Measurements from ENCODE around the gene MYORG. TPM values are rescaled to one million over a fixed set of nuclear protein-coding genes. Genes with fewer than 3 reads are reported as not detected.

The MYORG gene
- total RNA-seq, 1 donor from 2014 or later: 1.3 TPM

- Mint-ChIP-seq H3K4me3 (ENCODE audit: unreplicated experiment) (no peak overlapping the region), H3K36me3 (ENCODE audit: unreplicated experiment) (peaks cover 14% of the 10 kb centered on the region), H3K9me3 (ENCODE audit: unreplicated experiment) (no peaks in the 10 kb centered on the region), H3K27me3 (ENCODE audit: unreplicated experiment) (no peaks in the 10 kb centered on the region), H3K27ac (ENCODE audit: unreplicated experiment) (no peak overlapping the region), H3K4me1 (ENCODE audit: unreplicated experiment) (no peaks in the 10 kb centered on the region)
- TF ChIP-seq CTCF (IDR thresholded peaks at IDR 0.05): peak; percentile 96
- peak; percentile 91 for DNase-seq (ENCODE audit: extremely low spot score, unreplicated experiment)
Measured at GRCh38 chr9:34403554-34404380, 27.1 kb upstream of the MYORG start.

- H3K27me3 Mint-ChIP-seq (ENCODE audit: unreplicated experiment): no peaks in the 10 kb centered on the region
- no peak overlapping the region for H3K27ac Mint-ChIP-seq (ENCODE audit: unreplicated experiment)
- H3K9me3 Mint-ChIP-seq (ENCODE audit: unreplicated experiment): no peaks in the 10 kb centered on the region
- TF ChIP-seq CTCF (IDR thresholded peaks at IDR 0.05): no peak
- DNase-seq (ENCODE audit: extremely low spot score, unreplicated experiment): no peak
- H3K4me3 Mint-ChIP-seq (ENCODE audit: unreplicated experiment): no peak overlapping the region
- peaks cover 18% of the 10 kb centered on the region for H3K36me3 Mint-ChIP-seq (ENCODE audit: unreplicated experiment)
- H3K4me1 Mint-ChIP-seq (ENCODE audit: unreplicated experiment): no peaks in the 10 kb centered on the region
Measured at GRCh38 chr9:34400686-34401602, 24.2 kb upstream of the MYORG start.

- Mint-ChIP-seq H3K4me1 (ENCODE audit: unreplicated experiment) (no peaks in the 10 kb centered on the region), H3K36me3 (ENCODE audit: unreplicated experiment) (peaks cover 18% of the 10 kb centered on the region), H3K9me3 (ENCODE audit: unreplicated experiment) (no peaks in the 10 kb centered on the region), H3K27ac (ENCODE audit: unreplicated experiment) (no peak overlapping the region), H3K27me3 (ENCODE audit: unreplicated experiment) (no peaks in the 10 kb centered on the region), H3K4me3 (ENCODE audit: unreplicated experiment) (no peak overlapping the region)
- no peak for TF ChIP-seq CTCF (IDR thresholded peaks at IDR 0.05)
- no peak for DNase-seq (ENCODE audit: extremely low spot score, unreplicated experiment)
Measured at GRCh38 chr9:34400275-34400674, 23.6 kb upstream of the MYORG start.

- no peak for TF ChIP-seq CTCF (IDR thresholded peaks at IDR 0.05)
- no peaks in the 10 kb centered on the region for H3K27me3 Mint-ChIP-seq (ENCODE audit: unreplicated experiment)
Measured at GRCh38 chr9:34399729-34400128, 23.0 kb upstream of the MYORG start.

GRCh38 chr9:34398875-34399274, 22.2 kb upstream of the MYORG start:
- no peaks in the 10 kb centered on the region for H3K4me1 Mint-ChIP-seq (ENCODE audit: unreplicated experiment)
- TF ChIP-seq CTCF (IDR thresholded peaks at IDR 0.05): no peak
- peaks cover 14% of the 10 kb centered on the region for H3K36me3 Mint-ChIP-seq (ENCODE audit: unreplicated experiment)
- H3K27ac Mint-ChIP-seq (ENCODE audit: unreplicated experiment): no peak overlapping the region
- H3K27me3 Mint-ChIP-seq (ENCODE audit: unreplicated experiment): no peaks in the 10 kb centered on the region
- no peak for DNase-seq (ENCODE audit: extremely low spot score, unreplicated experiment)
- no peaks in the 10 kb centered on the region for H3K9me3 Mint-ChIP-seq (ENCODE audit: unreplicated experiment)
- no peak overlapping the region for H3K4me3 Mint-ChIP-seq (ENCODE audit: unreplicated experiment)

More at GRCh38 chr9:34399729-34400128, 23.0 kb upstream of the MYORG start:
- Mint-ChIP-seq H3K9me3 (ENCODE audit: unreplicated experiment) (no peaks in the 10 kb centered on the region), H3K36me3 (ENCODE audit: unreplicated experiment) (peaks cover 15% of the 10 kb centered on the region), H3K4me3 (ENCODE audit: unreplicated experiment) (no peak overlapping the region), H3K4me1 (ENCODE audit: unreplicated experiment) (no peaks in the 10 kb centered on the region), H3K27ac (ENCODE audit: unreplicated experiment) (no peak overlapping the region)
- no peak for DNase-seq (ENCODE audit: extremely low spot score, unreplicated experiment)
